ENCODE measurements around the gene COL25A1.

- TF ChIP-seq, protein P1, sequence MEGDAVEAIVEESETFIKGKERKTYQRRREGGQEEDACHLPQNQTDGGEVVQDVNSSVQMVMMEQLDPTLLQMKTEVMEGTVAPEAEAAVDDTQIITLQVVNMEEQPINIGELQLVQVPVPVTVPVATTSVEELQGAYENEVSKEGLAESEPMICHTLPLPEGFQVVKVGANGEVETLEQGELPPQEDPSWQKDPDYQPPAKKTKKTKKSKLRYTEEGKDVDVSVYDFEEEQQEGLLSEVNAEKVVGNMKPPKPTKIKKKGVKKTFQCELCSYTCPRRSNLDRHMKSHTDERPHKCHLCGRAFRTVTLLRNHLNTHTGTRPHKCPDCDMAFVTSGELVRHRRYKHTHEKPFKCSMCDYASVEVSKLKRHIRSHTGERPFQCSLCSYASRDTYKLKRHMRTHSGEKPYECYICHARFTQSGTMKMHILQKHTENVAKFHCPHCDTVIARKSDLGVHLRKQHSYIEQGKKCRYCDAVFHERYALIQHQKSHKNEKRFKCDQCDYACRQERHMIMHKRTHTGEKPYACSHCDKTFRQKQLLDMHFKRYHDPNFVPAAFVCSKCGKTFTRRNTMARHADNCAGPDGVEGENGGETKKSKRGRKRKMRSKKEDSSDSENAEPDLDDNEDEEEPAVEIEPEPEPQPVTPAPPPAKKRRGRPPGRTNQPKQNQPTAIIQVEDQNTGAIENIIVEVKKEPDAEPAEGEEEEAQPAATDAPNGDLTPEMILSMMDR (conservative IDR thresholded peaks at IDR 0.05; ENCODE audit: low read depth, low read length): no peak
- TF ChIP-seq EZH2 (IDR thresholded peaks at IDR 0.05; ENCODE audit: borderline replicate concordance, low read depth, low read length, poor library complexity, severe bottlenecking): no peak
Observed at GRCh38 chr4:108828620-108829019, 473.8 kb downstream of the COL25A1 start.
